Hematopoietic multipotent progenitor cell treated with erythropoietin and hydrocortisone succinate and interleukin-3 and kit ligand, for 8 days (in vitro differentiated cells): ENCODE measurements around the gene MRAP2.
"Not testable (repeated sequence)": the region's sequence is repeated elsewhere in the genome, so short reads cannot be mapped to it uniquely, and the experiment has no call there.

Experiments
- DNase-seq: peaks from one replicate; pipeline ENCODE4 v3.0.0-alpha.2; 2015

MRAP2 gene

GRCh38 chr6:84081222-84081621 lies 47.6 kb downstream of the MRAP2 start:
- DNase-seq, result no peak

DNA sequence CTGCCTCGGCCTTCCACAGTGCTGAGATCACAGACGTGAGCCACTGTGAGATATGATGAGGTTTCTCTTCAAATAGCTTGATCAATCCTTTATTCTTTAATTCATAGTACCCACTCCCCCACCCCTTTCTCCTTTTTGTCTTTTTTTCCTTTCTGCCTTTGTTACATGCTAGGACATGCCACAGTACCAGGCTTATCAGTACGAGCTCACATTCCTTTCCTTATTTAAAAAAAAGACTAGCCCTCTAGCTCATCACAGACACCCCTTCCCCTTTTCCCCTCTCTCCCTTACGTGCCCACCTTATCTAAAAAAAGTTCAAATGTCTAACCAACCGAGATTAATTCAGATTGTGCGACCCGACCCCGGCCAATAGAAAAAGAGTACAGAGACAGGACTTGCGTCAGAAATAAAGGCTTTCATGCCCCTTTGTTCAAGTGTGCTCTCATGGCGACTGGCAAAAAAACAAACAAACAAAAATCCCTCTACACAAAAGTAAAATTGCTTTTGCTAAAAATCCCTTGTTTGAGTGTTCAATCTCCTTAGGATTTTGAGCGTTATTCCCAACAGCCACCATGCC lies 49.2 kb downstream of the MRAP2 start:
- no peak for DNase-seq

GRCh38 chr6:84084705-84085104 lies 51.1 kb downstream of the MRAP2 start:
- DNase-seq, result not testable (repeated sequence)

GRCh38 chr6:84086056-84086455 lies 52.5 kb downstream of the MRAP2 start:
- no peak for DNase-seq

DNA sequence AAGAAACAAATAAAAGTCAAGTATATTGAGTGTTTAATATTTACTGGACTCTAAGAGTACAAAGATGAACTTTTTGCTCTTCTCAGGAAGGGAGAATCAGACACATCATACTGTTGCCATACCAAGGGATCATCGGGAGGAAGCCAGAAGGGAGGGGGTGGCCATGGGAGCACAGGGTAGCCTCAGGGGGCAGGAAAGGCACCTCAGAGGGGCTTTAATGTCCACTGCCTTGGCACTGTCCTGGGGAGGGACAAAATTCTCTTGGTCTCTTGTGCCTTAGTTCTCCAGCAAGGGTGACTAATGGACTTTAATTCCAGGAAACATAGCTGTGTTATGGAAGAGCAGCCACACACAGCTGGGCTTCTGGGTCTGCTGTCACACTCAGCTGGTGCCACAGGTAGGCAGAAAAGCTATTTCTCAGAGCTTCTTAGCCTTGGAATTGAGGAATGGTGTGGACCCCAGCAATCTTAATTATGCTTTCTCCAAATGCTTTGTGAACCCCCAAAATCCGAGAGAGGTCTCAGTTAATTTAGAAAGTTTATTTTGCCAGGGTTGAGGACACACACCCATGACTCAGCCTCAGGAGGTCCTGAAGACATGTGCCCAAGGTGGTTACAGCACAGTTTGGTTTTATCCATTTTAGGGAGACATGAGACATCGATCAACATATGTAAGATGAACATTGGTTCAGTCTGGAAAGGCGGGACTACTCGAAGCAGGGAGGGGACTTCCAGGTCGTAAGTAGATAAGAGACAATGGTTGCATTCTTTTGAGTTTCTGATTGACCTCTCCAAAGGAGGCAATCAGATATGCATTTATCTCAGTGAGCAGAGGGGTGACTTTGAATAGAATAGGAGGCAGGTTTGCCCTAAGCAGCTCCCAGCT lies 53.2 kb downstream of the MRAP2 start:
- peak; percentile 87 for DNase-seq

DNA sequence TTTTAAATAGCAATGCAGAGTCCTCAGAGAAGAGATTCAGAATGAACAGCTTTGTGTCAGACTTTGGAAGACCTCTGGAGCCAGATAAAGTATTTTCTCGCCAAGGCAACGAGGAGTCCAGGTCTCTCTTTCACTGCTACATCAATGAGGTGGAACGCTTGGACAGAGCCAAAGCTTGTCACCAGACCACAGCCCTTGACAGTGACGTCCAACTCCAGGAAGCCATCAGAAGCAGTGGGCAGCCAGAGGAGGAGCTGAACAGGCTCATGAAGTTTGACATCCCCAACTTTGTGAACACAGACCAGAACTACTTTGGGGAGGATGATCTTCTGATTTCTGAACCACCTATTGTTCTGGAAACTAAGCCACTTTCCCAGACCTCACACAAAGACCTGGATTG lies 55.5 kb downstream of the MRAP2 start:
- no peak for DNase-seq

- DNase-seq, result no peak
Observed at GRCh38 chr6:84089552-84089951, 56.0 kb downstream of the MRAP2 start.

- peak; percentile 71 for DNase-seq
Observed at GRCh38 chr6:84093441-84094435, 60.2 kb downstream of the MRAP2 start.

DNA sequence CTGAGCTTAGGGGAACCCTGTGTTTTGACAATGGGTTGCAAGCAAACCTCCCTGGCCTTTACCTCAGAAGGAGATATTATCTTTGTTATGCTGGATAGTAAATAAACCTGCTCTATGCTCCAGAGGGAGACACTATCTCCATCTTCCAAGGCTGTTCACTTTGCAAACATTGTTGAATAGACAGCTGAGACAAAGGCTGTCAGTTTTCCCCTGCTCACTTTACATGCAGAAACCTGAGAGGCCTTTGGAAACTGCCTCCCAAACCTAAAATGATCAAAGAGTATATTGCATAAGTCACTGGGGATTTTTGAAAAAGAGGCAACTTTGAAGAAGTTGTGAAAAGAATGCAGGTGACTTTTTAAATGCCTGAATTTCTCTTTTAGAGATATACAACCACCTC lies 61.6 kb downstream of the MRAP2 start:
- no peak for DNase-seq

DNA sequence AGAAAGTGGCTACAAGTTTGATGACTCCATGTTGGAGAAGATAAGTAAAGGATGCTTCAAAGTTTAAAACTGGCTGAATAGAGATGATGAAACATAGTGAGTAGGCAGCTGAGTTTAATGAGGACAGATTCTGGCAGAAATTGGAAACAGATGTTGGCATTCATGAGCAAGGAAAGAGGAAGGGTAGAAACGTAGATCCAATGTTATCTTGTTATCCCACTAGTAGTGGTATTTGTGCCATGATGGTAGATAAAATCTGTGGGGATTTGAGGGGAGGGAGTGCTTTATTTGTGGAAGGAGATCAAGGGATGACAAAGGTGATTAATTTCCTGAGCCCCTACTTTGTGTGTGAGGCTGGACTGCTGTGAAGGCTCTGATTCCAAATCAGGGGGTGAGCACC lies 69.5 kb downstream of the MRAP2 start:
- DNase-seq, result no peak

DNA sequence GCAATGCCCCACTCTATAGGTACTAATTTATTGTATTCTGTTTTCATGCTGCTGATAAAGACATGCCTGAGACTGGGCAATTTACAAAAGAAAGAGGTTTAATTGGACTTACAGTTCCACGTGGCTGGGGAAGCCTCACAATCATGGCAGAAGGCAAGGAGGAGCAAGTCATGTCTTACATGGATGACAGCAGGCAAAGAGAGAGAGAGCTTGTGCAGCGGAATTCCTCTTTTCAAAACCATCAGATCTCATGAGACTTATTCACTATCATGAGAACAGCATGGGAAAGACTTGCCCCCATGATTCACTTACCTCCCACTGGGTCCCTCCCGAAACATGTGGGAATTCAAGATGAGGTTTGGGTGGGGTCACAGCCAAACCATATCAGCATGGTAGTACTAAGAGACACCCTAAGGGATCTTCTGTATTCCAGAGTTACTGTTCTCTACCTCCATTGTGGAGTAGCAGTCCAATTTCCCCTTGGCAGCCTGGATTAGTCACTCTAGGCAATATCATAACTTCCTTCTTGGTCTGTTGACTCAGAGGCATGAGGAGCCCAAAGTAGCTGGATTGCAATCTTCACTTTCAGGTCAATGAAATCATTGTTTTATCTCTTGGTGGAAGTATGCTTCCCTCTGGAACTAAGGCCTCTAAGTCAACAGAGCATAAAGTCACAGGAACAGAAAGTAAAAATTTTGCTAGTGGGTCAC lies 71.8 kb downstream of the MRAP2 start:
- DNase-seq, result not testable (repeated sequence)

DNA sequence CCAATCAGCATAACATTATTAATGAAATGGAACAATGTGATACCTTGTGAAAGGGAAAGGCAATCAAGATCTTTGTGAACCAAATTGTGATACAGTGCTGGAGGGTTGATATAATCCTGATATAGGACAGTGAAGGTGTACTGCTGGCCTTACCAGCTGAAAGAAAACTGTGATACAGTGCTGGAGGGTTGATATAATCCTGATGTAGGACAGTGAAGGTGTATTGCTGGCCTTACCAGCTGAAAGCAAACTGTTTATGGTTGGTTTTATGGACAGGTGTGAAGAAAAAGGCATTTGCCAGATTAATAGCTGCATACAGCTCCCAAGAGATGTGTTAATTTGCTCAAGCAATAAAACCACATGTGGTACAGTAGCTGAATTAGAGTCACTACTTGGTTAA lies 73.9 kb downstream of the MRAP2 start:
- no peak for DNase-seq

- not testable (repeated sequence) for DNase-seq
Observed at GRCh38 chr6:84111351-84111750, 77.8 kb downstream of the MRAP2 start.

- DNase-seq, result not testable (repeated sequence)
Observed at GRCh38 chr6:84114933-84115594, 81.5 kb downstream of the MRAP2 start.

GRCh38 chr6:84118191-84118590 lies 84.6 kb downstream of the MRAP2 start:
- DNase-seq, result no peak

DNA sequence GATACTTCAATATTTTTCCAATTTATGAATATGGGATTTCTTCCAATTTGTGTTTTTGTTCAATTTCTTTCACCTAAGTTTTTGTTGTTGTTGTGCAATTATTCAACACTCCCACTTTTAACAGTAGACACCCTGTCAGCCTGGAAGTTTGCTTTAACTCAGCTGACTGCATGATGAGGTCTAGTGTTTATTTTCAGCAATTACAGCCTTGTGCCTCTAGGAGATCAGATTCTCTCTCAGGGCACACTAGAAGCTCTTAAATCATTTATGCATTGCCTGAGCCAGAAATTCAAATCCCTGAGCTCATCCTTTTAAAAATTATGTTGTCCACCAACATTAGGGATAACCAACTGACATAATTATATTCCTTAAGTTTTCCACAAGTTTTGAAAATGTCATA lies 85.7 kb downstream of the MRAP2 start:
- DNase-seq, result no peak

DNA sequence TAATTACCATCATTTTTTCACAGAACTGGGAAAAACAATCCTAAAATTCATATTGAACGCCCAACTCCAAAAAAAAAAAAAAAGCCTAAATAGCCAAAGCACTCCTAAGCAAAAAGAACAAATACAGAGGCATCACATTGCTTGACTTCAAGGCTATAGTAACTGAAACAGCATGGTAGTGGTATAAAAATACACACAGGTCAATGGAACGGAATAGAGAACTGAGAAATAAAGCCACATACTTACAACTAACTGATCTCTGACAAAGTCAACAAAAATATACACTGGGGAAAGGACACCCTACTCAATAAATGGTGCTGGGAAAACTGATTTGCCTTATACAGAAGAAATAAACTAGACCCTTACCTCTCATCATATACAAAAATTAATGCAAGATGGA lies 89.6 kb downstream of the MRAP2 start:
- DNase-seq, result no peak

DNA sequence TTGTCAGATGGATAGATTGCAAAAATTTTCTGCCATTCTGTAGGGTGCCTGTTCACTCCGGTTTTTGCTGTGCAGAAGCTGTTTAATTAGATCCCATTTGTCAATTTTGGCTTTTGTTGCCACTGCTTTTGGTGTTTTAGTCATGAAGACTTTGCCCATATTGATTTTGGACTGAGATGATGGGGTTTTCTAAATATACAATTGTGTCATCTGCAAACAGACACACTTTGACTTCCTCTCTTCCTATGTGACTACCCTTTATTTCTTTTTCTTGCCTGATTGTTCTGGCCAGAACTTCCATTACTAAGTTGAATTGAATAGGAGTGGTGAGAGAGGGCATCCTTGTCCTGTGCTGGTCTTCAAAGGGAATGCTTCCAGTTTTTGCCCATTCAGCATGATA lies 96.0 kb downstream of the MRAP2 start:
- DNase-seq, result not testable (repeated sequence)

- DNase-seq, result not testable (repeated sequence)
Observed at GRCh38 chr6:84133385-84133784, 99.8 kb downstream of the MRAP2 start.

- DNase-seq, result no peak
Observed at GRCh38 chr6:84135291-84135690, 101.7 kb downstream of the MRAP2 start.

- DNase-seq, result no peak
Observed at GRCh38 chr6:84136364-84137050, 102.9 kb downstream of the MRAP2 start.

DNA sequence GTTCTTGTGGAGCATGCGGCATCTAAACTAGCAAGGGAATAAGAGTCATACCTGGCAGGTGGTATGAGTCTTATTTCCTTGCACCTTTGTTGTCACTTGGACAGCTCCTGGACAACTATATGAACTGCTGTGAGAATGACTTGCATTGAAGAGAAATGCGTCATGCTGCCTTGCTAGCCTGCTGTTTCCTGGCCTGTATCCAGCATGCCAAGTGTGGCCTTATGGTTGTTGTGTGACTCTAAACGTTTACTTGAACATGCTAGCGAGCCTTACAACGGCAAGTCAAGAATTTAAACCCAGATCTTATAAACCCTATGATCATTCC lies 103.4 kb downstream of the MRAP2 start:
- DNase-seq, result no peak
